Liver (tissue), 9 donors: Measurements from ENCODE around the gene WIZ. TPM values are rescaled to one million over a fixed set of nuclear protein-coding genes. Genes with fewer than 3 reads are reported as not detected.

ENCODE experiments used
- DNase-seq: peaks from one replicate; pipeline ENCODE4 v3.0.0-alpha.2; 2017; ENCODE audit warnings: low spot score
- H3K27ac ChIP-seq, 2 donors: one replicate each; pipeline ENCODE4 v1.7.0; 2013; ENCODE audit warnings: inconsistent platforms in 2 of 2, low read length in 2 of 2, control low read depth in 1 of 2, low read depth in 1 of 2, mild to moderate bottlenecking in 1 of 2
- H3K27me3 ChIP-seq, 4 donors: one replicate each; pipeline versions ENCODE4 v1.6.1 to v1.7.0; 2013; ENCODE audit warnings: low read length in 3 of 4, inconsistent platforms in 1 of 4, mild to moderate bottlenecking in 1 of 4, moderate library complexity in 1 of 4; ENCODE audit not compliant: control insufficient read depth in 4 of 4, insufficient read depth in 4 of 4
- H3K36me3 ChIP-seq, 4 donors: one replicate each; pipeline versions ENCODE4 v1.6.1 to v1.7.0; 2013; ENCODE audit warnings: low read length in 3 of 4, mild to moderate bottlenecking in 3 of 4, low read depth in 1 of 4, moderate library complexity in 1 of 4; ENCODE audit not compliant: control insufficient read depth in 4 of 4, insufficient read depth in 3 of 4
- H3K4me1 ChIP-seq, 4 donors: one replicate each; pipeline versions ENCODE4 v1.6.1 to v1.7.0; 2013; ENCODE audit warnings: low read length in 3 of 4, mild to moderate bottlenecking in 3 of 4, moderate library complexity in 1 of 4; ENCODE audit not compliant: control insufficient read depth in 4 of 4, insufficient read depth in 4 of 4
- H3K4me3 ChIP-seq, 3 donors: one replicate each; pipeline versions ENCODE4 v1.6.1 to v1.7.0; 2013; ENCODE audit warnings: low read length in 3 of 3, control low read depth in 1 of 3, low read depth in 1 of 3, mild to moderate bottlenecking in 1 of 3
- H3K9ac ChIP-seq, 2 donors: one replicate each; pipeline ENCODE4 v1.7.0; 2013; ENCODE audit warnings: low read length in 2 of 2, mild to moderate bottlenecking in 2 of 2, moderate library complexity in 2 of 2, control low read depth in 1 of 2, low read depth in 1 of 2
- H3K9me3 ChIP-seq, 4 donors: one replicate each; pipeline versions ENCODE4 v1.6.1 to v1.7.0; 2013; ENCODE audit warnings: low read length in 3 of 4; ENCODE audit not compliant: control insufficient read depth in 4 of 4
- ATF3 ChIP-seq: IDR thresholded peaks from 2 replicates; pipeline ENCODE4 v1.6.1; 2016; ENCODE audit warnings: antibody characterized with exemption
- CTCF ChIP-seq: fragments of 150-350 bp; IDR thresholded peaks from 2 replicates; pipeline ENCODE4 v1.5.1; 2017; ENCODE audit warnings: improper control_type of control experiment, low read depth, low read length; ENCODE audit not compliant: missing input control
- EGR1 ChIP-seq, 2 donors: IDR thresholded peaks; 2 replicates each; pipeline ENCODE4 v1.6.1; 2016 to 2018; ENCODE audit warnings: antibody characterized with exemption in 2 of 2, low read depth in 2 of 2
- FOXA1 ChIP-seq: IDR thresholded peaks from 2 replicates; pipeline ENCODE4 v1.6.1; 2016; ENCODE audit warnings: antibody characterized with exemption
- FOXA2 ChIP-seq: IDR thresholded peaks from 2 replicates; pipeline ENCODE4 v1.6.1; 2016; ENCODE audit warnings: antibody characterized with exemption
- GABPA ChIP-seq, 2 donors: IDR thresholded peaks in 1 of 2; conservative IDR thresholded peaks in 1 of 2; 2 replicates each; pipeline ENCODE4 v1.6.1; 2016; ENCODE audit warnings: antibody characterized with exemption in 2 of 2, mild to moderate bottlenecking in 1 of 2, moderate library complexity in 1 of 2
- HNF4A ChIP-seq, 2 donors: conservative IDR thresholded peaks; 2 replicates each; pipeline ENCODE4 v1.6.1; 2016; ENCODE audit warnings: antibody characterized with exemption in 2 of 2, mild to moderate bottlenecking in 2 of 2
- HNF4G ChIP-seq: IDR thresholded peaks from 2 replicates; pipeline ENCODE4 v1.6.1; 2016; ENCODE audit warnings: antibody characterized with exemption
- JUND ChIP-seq, 2 donors: IDR thresholded peaks; 2 replicates each; pipeline ENCODE4 v1.6.1; 2016; ENCODE audit warnings: antibody characterized with exemption in 2 of 2
- MAX ChIP-seq: IDR thresholded peaks from 2 replicates; pipeline ENCODE4 v1.6.1; 2016; ENCODE audit warnings: antibody characterized with exemption
- RAD21 ChIP-seq, 2 donors: IDR thresholded peaks; 2 replicates each; pipeline ENCODE4 v1.6.1; 2016; ENCODE audit warnings: antibody characterized with exemption in 2 of 2, mild to moderate bottlenecking in 2 of 2
- REST ChIP-seq: IDR thresholded peaks from 2 replicates; pipeline ENCODE4 v1.6.1; 2016; ENCODE audit warnings: antibody characterized with exemption, mild to moderate bottlenecking
- RXRA ChIP-seq, 2 donors: IDR thresholded peaks; 2 replicates each; pipeline ENCODE4 v1.6.1; 2017 to 2018; ENCODE audit warnings: antibody characterized with exemption in 2 of 2, mild to moderate bottlenecking in 1 of 2
- SP1 ChIP-seq: IDR thresholded peaks from 2 replicates; pipeline ENCODE4 v1.6.1; 2018; ENCODE audit warnings: antibody characterized with exemption, mild to moderate bottlenecking
- TAF1 ChIP-seq: conservative IDR thresholded peaks from 2 replicates; pipeline ENCODE4 v1.6.1; 2016; ENCODE audit warnings: antibody characterized with exemption, mild to moderate bottlenecking
- YY1 ChIP-seq: IDR thresholded peaks from 2 replicates; pipeline ENCODE4 v1.6.1; 2016; ENCODE audit warnings: antibody characterized with exemption, mild to moderate bottlenecking
- ZBTB33 ChIP-seq: IDR thresholded peaks from 2 replicates; pipeline ENCODE4 v1.6.1; 2016; ENCODE audit warnings: antibody characterized with exemption
- whole genome bisulfite sequencing: extraction: QIAGEN DNeasy Blood & Tissue Kit; methylation state at CpG from one replicate; pipeline ENCODE4 v1.1.7; 2013; 5-methylcytosine and 5-hydroxymethylcytosine counted together
- polyA plus RNA-seq, 2 donors: library from polyadenylated mRNA; stranded (reverse) in 1 of 2; unstranded in 1 of 2; fragments of 200-250 nt in 1 of 2; fragments of >200 nt in 1 of 2; fragmentation: Nextera tagmentation in 1 of 2; extraction: Ambion mirVana in 1 of 2; gene quantifications; one replicate each; pipeline versions ENCODE4 v1.2.1 to v1.2.3, GENCODE V29; 2013 to 2015
- total RNA-seq, 2 donors: library from RNA; depleted of rRNA; stranded (reverse); fragments of >200 nt; gene quantifications; one replicate each; pipeline ENCODE4 v1.2.3, GENCODE V29; 2014
- donor health status: healthy.
- donor health status: healthy.
- donor health status: healthy.
- donor health status: healthy.
- donor health status: healthy.

Gene WIZ
- total and polyA plus RNA-seq, 4 donors: 3.8 to 12.7 (median 8.6) TPM

- no peak for TF ChIP-seq REST
Observed at GRCh38 chr19:15381429-15381828, 68.3 kb downstream of the WIZ start (continued).

- Histone ChIP-seq H3K27me3 (no peaks in the 10 kb centered on the region), H3K9ac (no peak overlapping the region), H3K36me3 (peaks cover 0 to 5% (median 2%) of the 10 kb centered on the region in 4 donors), H3K9me3 (no peaks in the 10 kb centered on the region), H3K4me3 (peak overlapping the region in 2 of 3 donors; percentile 69 to 85), H3K27ac (peak overlapping the region; percentile 72 to 80), H3K4me1 (peaks cover 12 to 36% (median 28%) of the 10 kb centered on the region in 4 donors)
- DNase-seq: peak; percentile 68
- TF ChIP-seq HNF4A (conservative IDR thresholded peaks at IDR 0.05) (no peak), REST (no peak), TAF1 (no peak), CTCF (no peak), YY1 (no peak), FOXA2 (no peak), EGR1 (IDR thresholded peaks at IDR 0.05; ENCODE audit: low read depth in 2 of 2) (no peak), FOXA1 (no peak), ATF3 (no peak), ZBTB33 (no peak), HNF4G (no peak), RXRA (IDR thresholded peaks at IDR 0.05) (no peak), JUND (IDR thresholded peaks at IDR 0.05) (no peak), SP1 (no peak), GABPA (IDR thresholded peaks at IDR 0.05 in 1 of 2, conservative IDR thresholded peaks at IDR 0.05 in 1 of 2) (no peak), RAD21 (IDR thresholded peaks at IDR 0.05) (no peak), MAX (no peak)
- 3% methylated on average over 56 of the region's 56 CpGs for WGBS
Observed at GRCh38 chr19:15379999-15380647, 69.6 kb downstream of the WIZ start.
